Endothelial cell of umbilical vein (primary cell): Measurements from ENCODE around the gene IRF9. TPM values are rescaled to one million over a fixed set of nuclear protein-coding genes. Genes with fewer than 3 reads are reported as not detected.
A peak's percentile ranks its signal among the peaks of the same experiment; 100 is the strongest.

Experiments used
- BruUV-seq: library from RNA; stranded (reverse); fragments of 400-500 nt; replicated peaks from 2 replicates; lab custom pipeline; 2021; lab: Mats Ljungman, UMichigan
- CTCF ChIA-PET: fragments of 300-600, 350-600 bp; sonication (Branson Sonifier 250); formaldehyde crosslinking; loops from one replicate; lab custom pipeline; 2021; ENCODE audit warnings: antibody characterized with exemption, inconsistent platforms; lab: Charles Lee
- POLR2A ChIA-PET: fragments of 300-600, 350-600 bp; sonication (Branson Sonifier 250); formaldehyde crosslinking; loops from one replicate; lab custom pipeline; 2021; ENCODE audit warnings: antibody characterized with exemption, inconsistent platforms; lab: Charles Lee
- DNase-seq: peaks from one replicate; pipeline ENCODE4 v3.0.0-alpha.2; 2011; ENCODE audit warnings: low read depth, low spot score
- FAIRE-seq: peaks from 2 replicates; lab custom pipeline; 2011; peaks lifted over from hg19 to GRCh38; lab: Jason Lieb, UNC
- H2AFZ ChIP-seq: 2 replicates; pipeline ENCODE4 v1.6.0; 2012; ENCODE audit warnings: low read depth, low read length, control low read depth, inconsistent platforms
- H3K27ac ChIP-seq: 2 replicates; pipeline ENCODE4 v1.5.1; 2011; ENCODE audit warnings: low read depth, mild to moderate bottlenecking, control low read depth, low read length, moderate library complexity; ENCODE audit not compliant: insufficient read depth
- H3K27me3 ChIP-seq, 2 experiments: 2 replicates each; pipeline versions ENCODE4 v1.6.0 to v1.6.1; 2011; ENCODE audit warnings: low read length in 2 of 2, mixed read lengths in 1 of 2; ENCODE audit not compliant: control insufficient read depth in 2 of 2, insufficient read depth in 2 of 2
- H3K36me3 ChIP-seq, 2 experiments: 2 replicates in 1 of 2; 3 replicates in 1 of 2; pipeline ENCODE4 v1.5.1; 2011; ENCODE audit warnings: low read length in 2 of 2, mild to moderate bottlenecking in 1 of 2, moderate library complexity in 1 of 2; ENCODE audit not compliant: control insufficient read depth in 2 of 2, insufficient read depth in 2 of 2; ENCODE audit errors: extremely low read depth in 1 of 2
- H3K4me1 ChIP-seq: 3 replicates; pipeline ENCODE4 v1.5.1; 2011; ENCODE audit warnings: mild to moderate bottlenecking, low read length; ENCODE audit not compliant: control insufficient read depth, insufficient read depth; ENCODE audit errors: extremely low read depth
- H3K4me2 ChIP-seq: 2 replicates; pipeline ENCODE4 v1.6.1; 2011; ENCODE audit warnings: low read length, control low read depth, mixed read lengths; ENCODE audit not compliant: insufficient read depth
- H3K4me3 ChIP-seq, 3 experiments: fragments of 200-600 bp in 1 of 3; sonication (generic), shearing (Covaris generic) in 1 of 3; replicated peaks in 1 of 3; 2 replicates each; pipeline ENCODE4 v1.5.1; 2011 to 2016; ENCODE audit warnings: control low read depth in 3 of 3, low read length in 3 of 3, mild to moderate bottlenecking in 2 of 3, inconsistent platforms in 1 of 3, low read depth in 1 of 3, moderate library complexity in 1 of 3; ENCODE audit not compliant: insufficient read depth in 1 of 3
- H3K79me2 ChIP-seq: 2 replicates; pipeline ENCODE4 v1.6.0; 2012; ENCODE audit warnings: low read length, inconsistent platforms; ENCODE audit not compliant: control insufficient read depth, insufficient read depth
- H3K9ac ChIP-seq: replicated peaks from 2 replicates; pipeline ENCODE3; 2011; ENCODE audit warnings: low read length, control low read depth; ENCODE audit not compliant: insufficient read depth; ENCODE audit errors: extremely low read depth
- H3K9me1 ChIP-seq: replicated peaks from 3 replicates; pipeline ENCODE4 v1.6.0; 2011; ENCODE audit warnings: mild to moderate bottlenecking, low read length; ENCODE audit not compliant: control insufficient read depth, insufficient read depth; ENCODE audit errors: extremely low read depth
- H3K9me3 ChIP-seq: replicated peaks from 2 replicates; pipeline ENCODE4 v1.5.1; 2012; ENCODE audit warnings: low read length, inconsistent platforms; ENCODE audit not compliant: control insufficient read depth, insufficient read depth
- H4K20me1 ChIP-seq: replicated peaks from 2 replicates; pipeline ENCODE3; 2011; ENCODE audit warnings: mild to moderate bottlenecking, low read length; ENCODE audit not compliant: control insufficient read depth, insufficient read depth; ENCODE audit errors: extremely low read depth
- CTCF ChIP-seq, 2 donors: IDR thresholded peaks; 1 replicate in 1 of 2; 2 replicates in 1 of 2; pipeline ENCODE4 v1.5.1; 2011; ENCODE audit warnings: low read length in 2 of 2, mild to moderate bottlenecking in 2 of 2, moderate library complexity in 2 of 2, control low read depth in 1 of 2, inconsistent platforms in 1 of 2, low read depth in 1 of 2; ENCODE audit not compliant: insufficient read depth in 1 of 2; ENCODE audit errors: extremely low read depth in 1 of 2
- EZH2 ChIP-seq: IDR thresholded peaks from 2 replicates; pipeline ENCODE4 v1.6.1; 2012; ENCODE audit warnings: borderline replicate concordance, low read depth, mild to moderate bottlenecking, moderate library complexity, low read length, inconsistent platforms; ENCODE audit not compliant: severe bottlenecking
- FOS ChIP-seq: IDR thresholded peaks from 2 replicates; pipeline ENCODE4 v1.6.1; 2011; ENCODE audit warnings: mild to moderate bottlenecking, low read length, moderate library complexity, borderline replicate concordance; ENCODE audit not compliant: insufficient read depth
- GATA2 ChIP-seq: IDR thresholded peaks from 2 replicates; pipeline ENCODE4 v1.7.0; 2011; ENCODE audit warnings: low read depth, mild to moderate bottlenecking, moderate library complexity, mixed read lengths, low read length; ENCODE audit not compliant: insufficient read length, insufficient read depth
- JUN ChIP-seq: IDR thresholded peaks from 2 replicates; pipeline ENCODE4 v1.6.1; 2011; ENCODE audit warnings: borderline replicate concordance, low read depth; ENCODE audit not compliant: insufficient read length, insufficient read depth
- MAX ChIP-seq: IDR thresholded peaks from 2 replicates; pipeline ENCODE4 v1.6.1; 2011; ENCODE audit not compliant: insufficient read depth, insufficient read length
- MYC ChIP-seq: IDR thresholded peaks from one replicate; pipeline ENCODE4 v1.6.1; 2011; ENCODE audit warnings: mild to moderate bottlenecking, low read depth, low read length
- POLR2A ChIP-seq: IDR thresholded peaks from 2 replicates; pipeline ENCODE4 v1.6.1; 2012; ENCODE audit warnings: low read depth, mild to moderate bottlenecking, control low read depth, low read length
- POLR2AphosphoS5 ChIP-seq: IDR thresholded peaks from 2 replicates; pipeline ENCODE4 v1.6.1; 2012; ENCODE audit warnings: low read depth, mild to moderate bottlenecking, control low read depth, low read length, moderate library complexity; ENCODE audit not compliant: insufficient read depth
- dilution Hi-C: fragments of 300-500 bp; cut with MboI; formaldehyde crosslinking; loops from one replicate; pipeline ENCODE4 v1.15.0; 2019; ENCODE audit warnings: low sequenced_read_pairs; ENCODE audit not compliant: extremely low pct_ligation_motif_present
- intact Hi-C: fragments of 100-400 bp; cut with micrococcal nuclease; formaldehyde crosslinking; loops from one replicate; pipeline ENCODE4 v1.10.0; 2022
- polyA plus RNA-seq, 4 experiments: library from polyadenylated mRNA; depleted of rRNA in 3 of 4; stranded (reverse) in 3 of 4; unstranded in 1 of 4; fragments of >200 nt; gene quantifications; 2 replicates each; pipeline versions ENCODE4 v1.2.1 to v1.2.3, GENCODE V29; 2011 to 2012; ENCODE audit warnings: missing spikeins in 1 of 4
- total RNA-seq: library from RNA; stranded (reverse); gene quantifications from 2 replicates; pipeline ENCODE4 v1.2.3, GENCODE V29; 2021

IRF9 gene
- total and polyA plus RNA-seq, 2 donors (not counting 3 experiments of a cell fraction or from before 2014, with no cell fraction given): 44.6 to 46.1 TPM

DNA sequence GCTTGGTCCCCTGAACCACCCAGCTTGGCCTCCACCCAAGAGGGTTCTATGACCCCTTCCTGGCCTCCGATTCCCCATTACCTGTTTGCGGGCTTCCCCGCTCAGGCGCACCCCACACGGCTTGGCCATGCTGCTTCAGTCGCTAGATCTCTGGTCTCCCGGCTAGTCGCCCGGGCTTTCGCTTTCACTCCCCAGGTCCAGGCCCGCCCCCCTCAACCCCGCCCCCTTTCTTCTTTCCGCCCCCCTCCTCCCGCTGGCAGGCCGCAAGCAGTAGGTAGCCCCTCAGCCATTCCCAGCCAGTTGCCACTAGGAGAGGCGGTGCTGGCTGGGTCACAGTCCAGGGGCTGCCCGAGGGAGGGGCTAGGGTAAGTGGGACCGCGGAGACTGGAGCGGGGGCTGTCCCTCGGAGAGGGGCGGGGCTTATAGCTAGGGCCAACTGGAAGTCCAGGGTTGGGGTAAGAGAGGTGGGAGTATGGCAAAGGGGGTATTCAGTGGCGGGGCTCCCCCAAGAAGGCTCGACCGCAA is 14.6 kb upstream of the IRF9 start, which contains the start of gene PSME2:
Gene PSME2 (minus strand): TSS at position 158 of the 525 bp plus-strand sequence. CDS start 29 bp downstream, at position 129.
- ChIA-PET POLR2A (interaction anchor here (0.5 to 2.0 kb wide), 9 partner anchors 9 to 245 kb away, joined by 3 to 13 read pairs (median 5); partner anchors contain the start of genes CHMP4A, DCAF11, IRF9 and NRL), CTCF (interaction anchor here (0.7 to 7.8 kb wide), 12 partner anchors 10 to 187 kb away, joined by 3 to 63 read pairs (median 4); partner anchors contain the start of genes CIDEB, IRF9, PSME1 and TINF2)
- peaks cover 19% of the 10 kb centered on the region for H3K4me1 ChIP-seq
- no peaks in the 10 kb centered on the region for H4K20me1 ChIP-seq
- no peak for FAIRE-seq
- H3K4me3 ChIP-seq: peak within 1 kb of the TSS; percentile 59 to 86 (median 79)
- H3K27ac ChIP-seq: peak within 1 kb of the TSS; percentile 52
- peak within 1 kb of the TSS; percentile 91 for H2AFZ ChIP-seq
- intact Hi-C loops (loop anchor here (1.0 to 5.0 kb wide), 5 partner anchors 32 to 286 kb away; partner anchors contain the start of genes DCAF11, DHRS1, IPO4 and NFATC4), dilution Hi-C loops (no loop called here)
- H3K9ac ChIP-seq: peak within 1 kb of the TSS; percentile 72
- DNase-seq: peak; percentile 99
- no peaks in the 10 kb centered on the region for H3K9me1 ChIP-seq
- peaks cover 25% of the 10 kb centered on the region for H3K79me2 ChIP-seq
- no peaks in the 10 kb centered on the region for H3K9me3 ChIP-seq
- H3K4me2 ChIP-seq: peak within 1 kb of the TSS; percentile 95
- H3K36me3 ChIP-seq: peaks cover 0 to 21% of the 10 kb centered on the region in 2 experiments
- TF ChIP-seq FOS (no peak), EZH2 (no peak), GATA2 (no peak), CTCF (IDR thresholded peaks at IDR 0.05; ENCODE audit: extremely low read depth in 1 of 2, insufficient read depth in 1 of 2, low read depth in 1 of 2, low read length in 2 of 2) (no peak), POLR2AphosphoS5 (peak; percentile 59), POLR2A (no peak), MAX (peak; percentile 1), MYC (no peak), JUN (no peak)
- no peaks in the 10 kb centered on the region for H3K27me3 ChIP-seq
- no TSS peak for BruUV-seq
